HL-60 (cell line): ENCODE results near the gene PHLDB2.

Experiments
- DNase-seq, 2 experiments: peaks; one replicate each; pipeline ENCODE4 v3.0.0-alpha.2; 2010 to 2020; ENCODE audit warnings: low read depth in 1 of 2, low spot score in 1 of 2
- H3K27ac ChIP-seq: fragments of 250-450 bp; sonication (Bioruptor Pico); replicated peaks from 2 replicates; pipeline ENCODE4 v1.5.1; 2020; ENCODE audit warnings: mild to moderate bottlenecking, moderate library complexity
- H3K27me3 ChIP-seq: fragments of 250-450 bp; sonication (Bioruptor Pico); 2 replicates; pipeline ENCODE4 v1.5.1; 2021; ENCODE audit warnings: mild to moderate bottlenecking, moderate library complexity; ENCODE audit not compliant: insufficient read depth, poor library complexity, severe bottlenecking
- H3K4me3 ChIP-seq: replicated peaks from 2 replicates; pipeline ENCODE4 v1.5.1; 2011; ENCODE audit warnings: mild to moderate bottlenecking, control low read depth, low read length; ENCODE audit not compliant: insufficient read depth
- GABPA ChIP-seq: IDR thresholded peaks from 2 replicates; pipeline ENCODE4 v1.6.1; 2012; ENCODE audit warnings: low read depth
- POLR2AphosphoS5 ChIP-seq: IDR thresholded peaks from 2 replicates; pipeline ENCODE4 v1.6.1; 2012; ENCODE audit warnings: low read depth
- SPI1 ChIP-seq: IDR thresholded peaks from 2 replicates; pipeline ENCODE4 v1.6.1; 2012; ENCODE audit warnings: low read depth, mild to moderate bottlenecking, borderline replicate concordance
- TF ChIP-seq, protein P1 (sequence below): IDR thresholded peaks from 2 replicates; pipeline ENCODE4 v1.6.1; 2012; ENCODE audit warnings: low read depth; ENCODE audit not compliant: insufficient replicate concordance
- TF ChIP-seq, protein P2 (sequence below): IDR thresholded peaks from one replicate; pipeline ENCODE4 v1.5.1; 2011; ENCODE audit warnings: low read length, control low read depth, inconsistent platforms; ENCODE audit not compliant: insufficient read depth

The PHLDB2 gene

DNA sequence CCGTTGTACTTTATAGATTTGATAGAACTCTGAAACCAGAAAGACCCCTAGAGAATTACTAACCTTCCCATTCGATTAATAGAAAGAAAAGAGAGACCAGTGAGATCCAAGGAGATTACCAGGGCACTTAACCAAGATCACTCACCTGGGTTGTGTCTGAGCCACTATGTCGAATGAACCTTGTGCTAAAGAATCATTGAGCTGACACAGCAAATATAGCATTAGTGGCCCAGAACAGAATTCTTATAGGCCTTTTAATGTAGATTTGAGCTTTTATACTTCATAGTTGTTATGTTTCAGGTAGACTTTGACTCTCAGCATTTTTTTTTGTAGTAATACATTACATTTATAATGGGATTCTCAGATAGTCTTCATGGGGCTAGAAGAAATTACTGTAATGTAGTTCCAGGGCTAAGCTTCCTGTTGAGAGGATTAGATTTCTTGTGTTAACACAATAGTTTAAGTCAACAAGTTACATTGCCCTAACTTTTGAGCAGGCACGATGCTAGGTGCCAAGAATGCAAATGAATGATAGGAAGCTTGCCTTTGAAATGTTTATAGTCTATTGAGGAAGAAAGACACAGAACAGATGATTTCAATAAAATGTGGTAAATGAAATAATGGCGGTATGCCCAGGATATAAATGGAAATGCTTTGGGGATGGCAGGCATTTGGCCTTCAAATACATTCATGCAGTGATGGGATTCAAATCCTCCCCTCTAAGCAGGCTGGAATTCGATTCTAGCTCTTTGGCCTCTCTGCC, 95.3 kb downstream of the PHLDB2 start:
- TF ChIP-seq, protein P1, sequence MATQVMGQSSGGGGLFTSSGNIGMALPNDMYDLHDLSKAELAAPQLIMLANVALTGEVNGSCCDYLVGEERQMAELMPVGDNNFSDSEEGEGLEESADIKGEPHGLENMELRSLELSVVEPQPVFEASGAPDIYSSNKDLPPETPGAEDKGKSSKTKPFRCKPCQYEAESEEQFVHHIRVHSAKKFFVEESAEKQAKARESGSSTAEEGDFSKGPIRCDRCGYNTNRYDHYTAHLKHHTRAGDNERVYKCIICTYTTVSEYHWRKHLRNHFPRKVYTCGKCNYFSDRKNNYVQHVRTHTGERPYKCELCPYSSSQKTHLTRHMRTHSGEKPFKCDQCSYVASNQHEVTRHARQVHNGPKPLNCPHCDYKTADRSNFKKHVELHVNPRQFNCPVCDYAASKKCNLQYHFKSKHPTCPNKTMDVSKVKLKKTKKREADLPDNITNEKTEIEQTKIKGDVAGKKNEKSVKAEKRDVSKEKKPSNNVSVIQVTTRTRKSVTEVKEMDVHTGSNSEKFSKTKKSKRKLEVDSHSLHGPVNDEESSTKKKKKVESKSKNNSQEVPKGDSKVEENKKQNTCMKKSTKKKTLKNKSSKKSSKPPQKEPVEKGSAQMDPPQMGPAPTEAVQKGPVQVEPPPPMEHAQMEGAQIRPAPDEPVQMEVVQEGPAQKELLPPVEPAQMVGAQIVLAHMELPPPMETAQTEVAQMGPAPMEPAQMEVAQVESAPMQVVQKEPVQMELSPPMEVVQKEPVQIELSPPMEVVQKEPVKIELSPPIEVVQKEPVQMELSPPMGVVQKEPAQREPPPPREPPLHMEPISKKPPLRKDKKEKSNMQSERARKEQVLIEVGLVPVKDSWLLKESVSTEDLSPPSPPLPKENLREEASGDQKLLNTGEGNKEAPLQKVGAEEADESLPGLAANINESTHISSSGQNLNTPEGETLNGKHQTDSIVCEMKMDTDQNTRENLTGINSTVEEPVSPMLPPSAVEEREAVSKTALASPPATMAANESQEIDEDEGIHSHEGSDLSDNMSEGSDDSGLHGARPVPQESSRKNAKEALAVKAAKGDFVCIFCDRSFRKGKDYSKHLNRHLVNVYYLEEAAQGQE = no peak
- peaks cover 2% of the 10 kb centered on the region for H3K27me3 ChIP-seq
- no peak for DNase-seq
- no peak overlapping the region for H3K27ac ChIP-seq
- H3K4me3 ChIP-seq = no peak overlapping the region

DNA sequence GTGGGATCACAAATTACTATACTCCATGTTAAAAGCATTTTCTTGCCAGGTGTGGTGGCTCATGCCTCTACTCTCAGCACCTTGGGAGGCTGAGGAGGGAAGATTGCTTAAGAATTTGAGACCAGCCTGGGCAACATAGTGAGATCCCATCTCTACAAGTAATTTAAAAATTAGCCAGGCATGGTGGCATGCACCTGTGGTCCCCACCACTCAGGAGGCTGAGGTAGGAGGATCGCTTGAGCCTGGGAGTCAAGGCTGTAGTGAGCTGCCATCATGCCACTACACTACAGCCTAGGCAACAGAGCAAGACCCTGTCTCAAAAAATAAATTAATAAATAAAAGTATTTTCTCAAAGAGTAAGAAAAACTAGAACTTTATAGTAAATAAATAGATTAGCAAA, 96.8 kb downstream of the PHLDB2 start:
- Histone ChIP-seq H3K27ac (no peak overlapping the region), H3K27me3 (no peaks in the 10 kb centered on the region), H3K4me3 (no peak overlapping the region)
- TF ChIP-seq SPI1 (no peak), GABPA (no peak), POLR2AphosphoS5 (no peak)
- TF ChIP-seq, protein P1 = no peak
- TF ChIP-seq, protein P2, sequence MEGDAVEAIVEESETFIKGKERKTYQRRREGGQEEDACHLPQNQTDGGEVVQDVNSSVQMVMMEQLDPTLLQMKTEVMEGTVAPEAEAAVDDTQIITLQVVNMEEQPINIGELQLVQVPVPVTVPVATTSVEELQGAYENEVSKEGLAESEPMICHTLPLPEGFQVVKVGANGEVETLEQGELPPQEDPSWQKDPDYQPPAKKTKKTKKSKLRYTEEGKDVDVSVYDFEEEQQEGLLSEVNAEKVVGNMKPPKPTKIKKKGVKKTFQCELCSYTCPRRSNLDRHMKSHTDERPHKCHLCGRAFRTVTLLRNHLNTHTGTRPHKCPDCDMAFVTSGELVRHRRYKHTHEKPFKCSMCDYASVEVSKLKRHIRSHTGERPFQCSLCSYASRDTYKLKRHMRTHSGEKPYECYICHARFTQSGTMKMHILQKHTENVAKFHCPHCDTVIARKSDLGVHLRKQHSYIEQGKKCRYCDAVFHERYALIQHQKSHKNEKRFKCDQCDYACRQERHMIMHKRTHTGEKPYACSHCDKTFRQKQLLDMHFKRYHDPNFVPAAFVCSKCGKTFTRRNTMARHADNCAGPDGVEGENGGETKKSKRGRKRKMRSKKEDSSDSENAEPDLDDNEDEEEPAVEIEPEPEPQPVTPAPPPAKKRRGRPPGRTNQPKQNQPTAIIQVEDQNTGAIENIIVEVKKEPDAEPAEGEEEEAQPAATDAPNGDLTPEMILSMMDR = no peak
- DNase-seq = no peak

DNA sequence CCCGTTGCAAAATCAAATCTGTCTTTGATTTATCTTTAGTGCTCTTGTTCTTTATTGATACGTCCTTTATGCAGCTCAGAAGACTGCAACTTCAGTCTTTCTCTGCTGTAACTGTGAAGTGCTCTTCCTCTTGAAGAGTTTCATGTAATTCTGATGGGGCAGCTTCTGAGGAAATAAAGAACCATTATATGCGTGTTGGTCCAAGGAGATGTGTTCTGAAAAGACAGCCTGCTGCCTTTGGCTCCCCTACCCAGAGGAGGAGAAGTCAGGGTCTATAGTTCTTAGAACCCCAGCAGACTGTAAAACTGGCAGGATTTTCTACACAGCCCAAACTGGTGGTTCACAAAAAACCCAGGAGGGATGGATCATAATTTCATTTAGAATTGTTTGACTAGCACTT, 97.4 kb downstream of the PHLDB2 start:
- Histone ChIP-seq H3K27ac (no peak overlapping the region), H3K4me3 (no peak overlapping the region), H3K27me3 (no peaks in the 10 kb centered on the region)
- no peak for TF ChIP-seq GABPA
- no peak for TF ChIP-seq SPI1
- TF ChIP-seq, protein P1 = no peak
- TF ChIP-seq POLR2AphosphoS5 = no peak
- TF ChIP-seq, protein P2 = no peak
- no peak for DNase-seq
